SH-SY5Y (cell line): ENCODE measurements around the gene NPLOC4.

Source experiments
- GATA2 ChIP-seq: IDR thresholded peaks from 2 replicates; pipeline ENCODE4 v1.6.1; 2011; ENCODE audit warnings: mild to moderate bottlenecking, low read depth, low read length
- GATA3 ChIP-seq: IDR thresholded peaks from 2 replicates; pipeline ENCODE4 v1.6.1; 2011; ENCODE audit warnings: low read depth, mild to moderate bottlenecking, low read length, moderate library complexity

Gene NPLOC4

DNA sequence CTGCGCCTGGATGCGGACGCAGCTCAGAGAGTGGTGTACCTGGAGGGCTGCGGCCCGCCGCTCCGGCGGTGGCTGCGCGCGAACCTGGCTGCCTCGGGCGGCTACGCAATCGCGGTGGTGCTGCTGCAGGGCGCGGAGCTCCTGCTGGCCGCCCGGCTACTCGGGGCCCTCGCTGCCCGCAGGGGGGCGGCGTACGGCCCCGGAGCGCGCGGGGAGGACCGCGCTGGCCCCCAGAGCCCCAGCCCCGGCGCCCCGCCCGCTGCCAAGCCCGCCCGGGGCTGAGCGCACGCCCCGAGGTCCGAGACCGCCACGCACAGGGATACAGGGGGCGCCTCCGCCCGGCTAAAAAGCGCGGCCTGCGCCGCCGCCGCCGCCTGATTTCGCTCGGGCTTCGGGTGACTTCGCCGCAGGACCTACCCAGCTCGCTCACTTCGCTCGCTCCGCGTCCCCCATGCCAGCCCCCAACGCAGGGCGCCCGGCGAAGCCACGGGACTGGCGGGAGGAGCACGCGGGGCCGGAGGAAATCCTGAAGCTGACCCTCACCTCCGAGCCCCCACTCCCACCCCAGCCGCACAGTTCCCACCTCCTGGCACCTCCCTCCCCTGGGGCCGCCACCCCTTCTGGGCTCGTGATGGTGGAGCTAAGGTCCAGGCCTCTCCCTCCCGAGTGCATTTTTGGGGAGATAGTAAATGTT is 11.2 kb upstream of the NPLOC4 start:
- TF ChIP-seq GATA3 (no peak), GATA2 (no peak)

DNA sequence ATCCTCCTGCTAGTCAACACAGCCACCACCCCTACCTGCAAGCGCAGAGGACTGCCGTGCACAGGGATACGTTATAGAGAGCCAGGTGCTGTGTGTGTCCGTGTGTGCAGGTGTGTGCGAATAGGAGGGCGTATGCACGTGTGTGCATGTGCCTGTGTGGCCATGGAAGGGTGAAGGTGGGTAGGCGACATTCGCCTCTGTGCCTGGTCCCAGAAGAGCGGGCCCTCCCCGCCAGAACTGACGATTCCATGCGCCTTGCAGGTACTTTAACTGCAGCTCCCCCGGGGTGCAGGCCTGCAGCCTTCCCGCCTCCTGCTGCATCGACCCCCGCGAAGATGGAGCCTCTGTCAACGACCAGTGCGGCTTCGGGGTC is 10.7 kb upstream of the NPLOC4 start:
- TF ChIP-seq GATA3: no peak
- TF ChIP-seq GATA2: no peak

DNA sequence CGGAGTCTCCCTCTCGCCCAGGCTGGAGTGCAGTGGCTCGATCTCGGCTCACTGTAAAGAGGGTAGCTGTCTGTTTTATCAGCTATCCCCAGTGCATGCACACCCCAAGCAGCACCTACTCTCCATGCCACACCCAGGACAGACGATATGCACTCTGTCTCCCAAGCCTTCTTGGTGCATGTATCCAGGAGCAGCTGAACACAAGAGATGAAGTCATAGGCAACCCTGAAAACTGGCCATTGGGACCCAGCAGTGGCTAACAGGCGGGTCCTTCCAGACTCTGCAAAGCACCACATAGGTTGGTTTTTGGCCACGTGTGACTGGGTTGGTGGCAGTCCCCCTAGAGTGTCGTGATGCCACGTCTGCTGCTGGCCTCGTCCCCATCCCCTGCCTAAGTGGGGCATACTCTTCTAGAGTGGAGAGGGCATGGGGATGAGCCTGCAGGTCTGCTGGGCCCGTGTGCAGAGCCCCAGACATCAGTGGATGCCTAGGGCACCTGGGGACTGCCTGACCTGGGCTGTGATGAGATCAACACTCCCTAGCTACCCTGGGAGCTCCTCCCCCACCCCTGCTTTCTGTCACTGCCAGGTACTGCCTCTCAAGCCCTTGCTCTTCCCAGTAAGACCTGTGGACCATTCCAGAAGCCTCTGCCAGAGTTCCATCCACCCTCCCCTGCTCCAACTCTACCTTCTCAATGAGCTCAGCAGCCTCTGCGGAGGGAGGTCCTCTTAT is 10.1 kb upstream of the NPLOC4 start:
- TF ChIP-seq GATA2 (no peak), GATA3 (no peak)

DNA sequence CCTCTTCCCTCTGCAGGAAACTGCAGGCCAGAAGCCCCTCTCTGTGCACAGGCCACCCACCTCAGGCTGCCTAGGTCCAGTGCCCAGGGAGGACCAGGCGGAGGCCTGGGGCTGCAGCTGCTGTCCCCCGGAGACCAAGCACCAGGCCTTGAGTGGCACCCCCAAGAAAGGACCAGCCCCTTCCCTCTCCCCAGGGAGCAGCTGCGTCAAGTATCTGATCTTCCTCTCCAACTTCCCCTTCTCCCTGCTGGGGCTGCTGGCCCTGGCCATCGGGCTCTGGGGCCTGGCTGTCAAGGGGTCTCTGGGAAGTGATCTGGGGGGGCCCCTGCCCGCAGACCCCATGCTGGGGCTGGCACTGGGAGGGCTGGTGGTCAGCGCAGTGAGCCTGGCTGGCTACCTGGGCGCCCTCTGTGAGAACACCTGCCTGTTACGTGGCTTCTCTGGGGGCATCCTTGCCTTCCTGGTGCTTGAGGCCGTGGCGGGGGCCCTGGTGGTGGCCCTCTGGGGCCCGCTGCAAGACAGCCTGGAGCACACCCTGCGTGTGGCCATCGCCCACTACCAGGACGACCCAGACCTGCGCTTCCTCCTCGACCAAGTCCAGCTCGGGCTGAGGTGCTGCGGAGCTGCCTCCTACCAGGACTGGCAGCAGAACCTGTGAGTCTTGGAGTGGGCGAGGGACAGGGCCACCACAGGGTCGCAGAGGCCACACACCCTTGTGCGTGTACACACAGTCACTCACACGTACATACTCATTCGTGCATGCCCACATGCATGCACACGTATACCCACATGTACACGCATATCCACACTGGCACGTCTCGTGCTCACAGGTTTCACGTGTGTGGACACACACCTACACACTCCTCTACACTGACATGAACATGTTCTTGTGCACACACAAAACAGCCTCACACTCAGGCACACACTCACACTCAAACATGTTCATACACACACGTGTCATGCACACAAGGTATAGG is 8.4 kb upstream of the NPLOC4 start:
- no peak for TF ChIP-seq GATA2
- TF ChIP-seq GATA3: no peak

DNA sequence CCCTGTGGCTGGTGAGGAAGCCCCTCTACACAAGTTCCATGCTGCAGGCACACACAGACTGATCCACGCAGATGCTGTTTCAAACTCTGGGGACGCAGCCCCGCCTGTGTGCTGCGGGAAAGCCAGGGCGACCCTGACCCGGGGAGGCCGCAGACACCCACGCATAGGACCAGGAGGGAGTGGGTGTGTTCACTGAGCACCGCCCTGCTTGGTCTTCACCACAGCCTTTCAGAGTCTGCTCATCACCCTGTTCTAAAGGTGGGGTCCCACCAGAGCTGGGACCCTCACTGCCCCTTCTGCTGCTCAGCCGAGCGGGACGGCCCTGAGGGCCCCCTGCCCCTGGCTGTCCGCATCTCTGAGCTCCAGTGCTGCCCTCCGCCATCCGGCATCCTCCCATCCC is 7.6 kb upstream of the NPLOC4 start:
- TF ChIP-seq GATA3: no peak
- no peak for TF ChIP-seq GATA2

DNA sequence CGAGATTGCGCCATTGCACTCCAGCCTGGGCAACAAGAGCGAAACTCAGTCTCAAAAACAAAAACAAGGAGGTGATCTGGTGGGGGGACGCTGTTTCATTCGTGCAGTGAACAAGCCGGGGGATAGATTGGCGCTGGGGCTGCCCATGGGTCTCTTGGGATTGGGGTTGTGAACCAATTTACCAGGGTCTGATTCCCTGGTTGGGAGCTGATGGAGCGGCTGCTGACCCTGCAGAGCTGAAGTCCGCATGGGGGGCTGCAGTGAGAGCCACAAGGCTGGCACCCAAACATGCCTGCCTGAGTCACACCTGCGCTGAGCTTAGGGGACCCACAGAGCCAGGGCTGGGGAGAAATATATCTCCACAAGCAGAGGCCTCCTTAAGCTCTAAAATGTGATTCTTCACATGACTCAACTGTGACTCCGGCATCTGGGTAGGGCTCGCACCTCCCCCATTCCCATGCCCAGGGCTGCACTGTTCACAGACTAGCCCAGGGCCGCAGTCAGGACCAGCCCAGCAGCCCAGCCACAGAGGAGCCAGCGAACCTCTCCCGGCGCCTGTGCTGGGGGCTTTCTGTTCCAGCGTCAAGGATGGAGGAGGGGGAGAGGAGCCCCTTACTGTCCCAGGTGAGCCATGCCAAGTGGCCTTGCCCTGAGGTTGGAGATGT is 5.0 kb upstream of the NPLOC4 start:
- TF ChIP-seq GATA3 (no peak), GATA2 (no peak)

DNA sequence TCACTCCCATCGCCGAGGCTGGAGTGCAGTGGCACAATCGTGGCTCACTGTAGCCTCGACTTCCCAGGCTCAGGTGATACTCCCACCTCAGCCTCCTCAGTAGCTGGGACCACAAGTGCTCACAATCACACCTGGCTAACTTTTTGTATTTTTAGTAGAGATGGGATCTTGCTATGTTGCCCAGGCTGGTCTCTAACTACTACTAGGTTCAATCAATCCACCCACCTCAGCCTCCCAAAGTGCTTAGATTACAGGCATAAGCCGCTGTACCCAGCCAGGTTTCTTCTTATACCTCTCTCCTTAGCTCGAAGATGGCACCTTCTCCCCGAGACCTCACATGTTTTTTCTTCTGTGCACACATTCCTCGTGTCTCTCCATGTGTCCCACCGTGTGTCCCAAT is 3.1 kb upstream of the NPLOC4 start:
- no peak for TF ChIP-seq GATA2
- TF ChIP-seq GATA3: no peak

DNA sequence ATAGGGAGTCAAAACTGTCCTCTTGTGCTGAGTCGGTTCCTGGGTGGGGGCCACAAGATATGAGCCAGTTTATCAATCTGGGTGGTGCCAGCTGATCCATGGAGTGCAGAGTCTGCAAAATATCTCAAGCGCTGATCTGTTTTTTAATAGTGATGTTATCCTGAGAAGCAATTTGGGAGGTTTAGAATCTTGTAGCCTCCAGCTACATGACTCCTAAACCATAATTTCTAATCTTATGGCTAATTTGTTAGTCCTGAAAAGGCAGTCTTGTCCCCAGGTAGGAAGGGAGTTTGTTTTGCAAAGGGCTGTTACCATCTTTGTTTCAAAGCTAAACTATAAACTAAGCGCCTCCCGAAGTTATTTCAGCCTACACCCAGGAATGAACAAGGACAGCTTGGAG is 1.8 kb upstream of the NPLOC4 start:
- TF ChIP-seq GATA3 (no peak), GATA2 (no peak)

DNA sequence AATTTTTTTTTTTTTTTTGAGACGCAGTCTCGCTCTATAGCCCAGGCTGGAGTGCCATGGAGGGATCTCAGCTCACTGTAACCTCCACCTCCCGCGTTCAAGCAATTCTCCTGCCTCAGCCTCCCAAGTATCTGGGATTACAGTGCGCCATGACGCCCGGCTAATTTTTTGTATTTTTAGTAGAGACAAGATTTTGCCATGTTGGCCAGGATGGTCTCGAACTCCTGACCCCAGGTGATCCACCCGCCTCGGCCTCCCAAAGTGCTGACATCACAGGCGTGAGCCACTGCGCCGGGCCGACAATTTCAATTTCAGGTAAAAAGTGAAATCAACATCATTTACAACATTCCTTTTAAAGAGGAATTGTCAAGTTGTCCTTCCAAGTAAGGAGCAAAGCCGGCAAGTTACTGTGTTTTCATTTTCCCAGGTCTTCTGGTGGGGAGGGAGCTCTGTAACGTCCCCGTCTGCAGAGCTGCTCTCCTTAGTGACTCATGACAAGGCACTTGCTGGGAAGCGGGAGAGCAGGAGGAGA is 873 bp downstream of the NPLOC4 start:
- TF ChIP-seq GATA3 (no peak), GATA2 (no peak)

DNA sequence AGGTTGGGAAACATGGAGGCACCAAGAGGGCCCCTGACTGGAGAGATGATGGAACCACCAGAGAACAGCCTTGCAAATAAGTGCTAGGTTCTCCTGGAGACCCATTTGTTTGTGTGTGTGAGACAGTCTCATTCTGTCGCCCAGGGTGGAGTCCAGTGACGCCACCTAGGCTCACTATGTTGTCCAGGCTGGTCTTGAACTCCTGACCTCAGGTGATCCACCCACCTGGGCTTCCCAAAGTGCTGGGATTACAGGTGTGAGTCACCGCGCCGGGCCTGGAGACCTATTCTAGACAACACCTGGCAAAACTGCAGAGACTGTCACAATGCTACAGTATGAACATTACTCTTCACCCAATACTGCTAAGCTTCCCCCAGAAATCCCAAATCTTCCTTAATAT is 1.5 kb downstream of the NPLOC4 start:
- TF ChIP-seq GATA2 (no peak), GATA3 (no peak)

DNA sequence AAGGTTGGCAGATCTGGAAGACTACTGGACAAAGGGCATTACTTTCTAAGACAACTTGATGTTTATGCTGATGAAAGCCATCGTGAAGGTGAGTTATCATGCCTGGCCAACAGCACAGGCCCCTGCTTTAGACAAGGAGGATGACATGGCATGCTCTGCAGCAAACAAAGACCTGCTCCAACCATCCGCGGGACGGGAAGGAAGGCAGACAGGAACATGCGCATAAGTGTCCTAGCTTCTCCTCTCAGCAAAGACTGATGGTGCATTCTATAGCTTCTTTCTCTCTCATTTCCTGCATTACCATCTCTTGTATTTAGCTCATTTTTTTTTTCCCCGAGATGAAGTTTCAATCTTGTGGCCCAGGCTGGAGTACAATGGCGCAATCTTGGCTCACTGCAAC is 5.4 kb downstream of the NPLOC4 start:
- TF ChIP-seq GATA2 (no peak), GATA3 (no peak)

DNA sequence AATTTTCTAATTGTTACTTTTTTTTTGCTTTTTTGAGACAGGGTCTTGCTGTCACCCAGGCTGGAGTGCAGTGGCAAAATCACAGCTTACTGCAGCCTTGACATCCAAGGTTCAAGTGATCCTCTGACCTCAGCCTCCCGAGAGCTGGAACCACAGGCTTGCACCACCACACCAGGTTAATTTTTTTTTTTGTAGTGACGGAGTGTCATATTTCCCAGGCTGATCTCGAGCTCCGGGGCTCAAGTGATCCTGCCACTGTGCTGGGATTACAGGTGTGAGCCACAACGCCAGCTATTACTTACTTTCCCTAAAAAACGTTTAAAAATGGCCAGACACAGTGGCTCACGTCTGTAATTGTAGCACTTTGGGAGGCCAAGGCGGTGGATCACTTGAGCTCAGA is 6.6 kb downstream of the NPLOC4 start:
- TF ChIP-seq GATA3 (no peak), GATA2 (no peak)

DNA sequence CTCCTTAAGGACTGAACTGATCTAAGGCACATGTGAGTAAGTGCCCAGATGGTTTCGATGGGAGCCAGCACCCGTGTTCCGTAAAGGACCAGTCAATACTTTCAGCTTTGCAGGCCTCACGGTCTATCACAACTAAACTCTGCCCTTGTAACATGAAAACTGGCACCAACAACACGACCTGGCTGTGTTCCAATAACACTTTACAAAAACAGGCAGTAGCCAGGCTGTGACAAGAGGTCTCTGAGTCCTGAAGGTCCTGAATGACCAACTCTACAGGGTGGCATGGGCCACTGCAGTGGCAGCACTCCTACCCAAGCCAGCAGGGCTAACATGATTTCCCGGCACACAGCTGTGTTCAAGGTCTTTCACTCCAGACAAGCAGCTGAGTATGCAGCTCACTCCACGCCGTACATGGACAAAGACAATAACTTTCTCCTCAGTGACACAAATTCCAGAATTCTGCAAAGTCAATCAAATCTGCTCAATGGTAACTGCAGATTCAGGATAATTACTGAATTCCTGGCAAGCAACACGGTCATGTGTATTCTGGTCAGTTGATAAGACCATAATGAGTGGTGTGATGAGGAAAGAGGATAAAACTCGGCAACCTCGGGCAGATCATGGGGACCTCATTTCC is 15.3 kb downstream of the NPLOC4 start:
- TF ChIP-seq GATA2 (no peak), GATA3 (no peak)
